GM12801 (cell line): ENCODE data around the gene TAF13.

Experiments used
- CTCF ChIP-seq: IDR thresholded peaks from one replicate; pipeline ENCODE4 v1.5.1; 2011; ENCODE audit warnings: control low read depth; ENCODE audit not compliant: insufficient read length; ENCODE audit errors: extremely low read depth

Gene TAF13

GRCh38 chr1:109056064-109056463 is 19.7 kb downstream of the TAF13 start:
- TF ChIP-seq CTCF, result no peak

GRCh38 chr1:109050228-109050995 is 25.4 kb downstream of the TAF13 start:
- TF ChIP-seq CTCF, result no peak

GRCh38 chr1:109048335-109048734 is 27.5 kb downstream of the TAF13 start:
- TF ChIP-seq CTCF, result no peak

- no peak for TF ChIP-seq CTCF
These were observed 28.5 kb downstream of the TAF13 start for GRCh38 chr1:109047339-109047738.

GRCh38 chr1:109046671-109047070 is 29.1 kb downstream of the TAF13 start:
- no peak for TF ChIP-seq CTCF

GRCh38 chr1:109045595-109045994 is 30.2 kb downstream of the TAF13 start:
- TF ChIP-seq CTCF, result no peak

GRCh38 chr1:109041621-109042468 is 34.0 kb downstream of the TAF13 start, which contains the start of gene WDR47:
Gene WDR47, minus strand, starts transcription at chr1:109042102. Its CDS starts 18,590 bp downstream, at chr1:109023512.
- no peak for TF ChIP-seq CTCF
